Activated CD8-positive, alpha-beta memory T cell treated with anti-CD3 and anti-CD28 coated beads for 36 hours (primary cell): ENCODE results near the gene MUSTN1. TPM values are rescaled to one million over a fixed set of nuclear protein-coding genes. Genes with fewer than 3 reads are reported as not detected.

Experiments used
- CTCF ChIA-PET: fragments of 350-600 bp; sonication (Branson Sonifier 250); formaldehyde crosslinking; loops from one replicate; lab custom pipeline; 2021; ENCODE audit warnings: antibody characterized with exemption; lab: Charles Lee
- POLR2A ChIA-PET: fragments of 350-600 bp; sonication (Branson Sonifier 250); formaldehyde crosslinking; loops from one replicate; lab custom pipeline; 2021; ENCODE audit warnings: antibody characterized with exemption; lab: Charles Lee
- total RNA-seq, 2 experiments: library from RNA; stranded (reverse); gene quantifications; one replicate each; pipeline ENCODE4 v1.2.3, GENCODE V29; 2021

MUSTN1 gene
- total RNA-seq, 2 experiments from 2014 or later, result 0.61 TPM; not detected in 1

DNA sequence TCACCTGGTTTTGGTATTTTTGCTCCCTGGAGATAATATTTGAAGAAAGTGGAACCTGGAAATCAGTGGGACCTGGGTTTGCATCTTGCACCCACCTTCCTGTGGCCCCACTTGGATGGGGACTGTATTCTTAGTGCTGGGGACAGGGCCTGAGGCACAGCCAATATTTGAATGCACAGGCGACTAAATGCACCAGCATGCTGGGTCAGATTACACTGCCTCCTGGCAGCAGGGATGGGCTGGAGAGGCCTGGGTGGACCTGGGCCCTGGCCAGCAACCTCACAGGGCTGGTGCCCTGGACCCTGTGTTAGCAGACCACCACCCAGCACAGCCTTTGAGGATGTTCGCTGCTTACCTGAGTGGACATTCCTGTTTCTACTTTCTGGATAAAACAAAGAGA is 14.9 kb downstream of the MUSTN1 start:
- ChIA-PET POLR2A (no interaction called here), CTCF (no interaction called here)

DNA sequence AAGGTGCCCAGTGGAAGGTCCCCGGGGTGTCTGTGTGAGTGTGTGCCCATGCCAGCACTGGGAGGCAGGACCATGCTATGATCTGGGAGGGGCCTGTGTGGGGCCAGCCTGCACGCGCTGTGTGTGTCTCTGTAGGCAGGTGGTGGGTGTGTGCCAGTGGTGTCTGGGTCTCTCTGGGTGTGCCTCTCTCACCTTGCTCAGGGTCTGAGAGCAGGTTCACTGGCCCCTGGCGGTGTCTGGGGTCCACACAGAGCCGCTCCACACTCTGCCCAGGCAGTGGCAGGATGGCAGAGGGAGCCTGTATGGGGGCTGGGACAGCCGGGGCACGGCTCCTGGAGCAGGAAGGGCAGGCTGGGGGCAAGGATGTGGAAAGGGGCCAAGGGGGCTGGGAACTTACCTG is 17.0 kb downstream of the MUSTN1 start:
- POLR2A ChIA-PET, result no interaction called here
- CTCF ChIA-PET, result no interaction called here

DNA sequence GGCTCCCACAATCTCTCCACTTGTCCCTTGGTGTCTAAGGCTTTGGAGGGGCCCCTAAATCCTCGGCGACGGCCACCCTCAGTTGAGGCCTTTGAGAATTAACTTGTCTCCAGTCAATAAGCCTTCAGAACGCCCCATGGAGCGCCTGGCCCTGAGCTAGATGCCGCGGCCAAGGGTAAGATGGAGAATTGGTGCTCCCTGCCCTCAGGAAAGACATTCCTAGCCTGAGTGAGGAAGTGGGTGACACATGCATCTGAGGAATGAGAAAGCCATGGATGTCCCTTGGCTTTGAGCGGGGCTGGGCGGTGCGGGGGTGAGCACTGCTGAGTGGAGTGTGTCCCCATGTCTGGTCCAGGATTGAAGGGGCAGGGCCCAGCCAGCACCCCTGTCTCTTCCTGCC is 17.6 kb downstream of the MUSTN1 start:
- POLR2A ChIA-PET, result no interaction called here
- CTCF ChIA-PET, result no interaction called here

DNA sequence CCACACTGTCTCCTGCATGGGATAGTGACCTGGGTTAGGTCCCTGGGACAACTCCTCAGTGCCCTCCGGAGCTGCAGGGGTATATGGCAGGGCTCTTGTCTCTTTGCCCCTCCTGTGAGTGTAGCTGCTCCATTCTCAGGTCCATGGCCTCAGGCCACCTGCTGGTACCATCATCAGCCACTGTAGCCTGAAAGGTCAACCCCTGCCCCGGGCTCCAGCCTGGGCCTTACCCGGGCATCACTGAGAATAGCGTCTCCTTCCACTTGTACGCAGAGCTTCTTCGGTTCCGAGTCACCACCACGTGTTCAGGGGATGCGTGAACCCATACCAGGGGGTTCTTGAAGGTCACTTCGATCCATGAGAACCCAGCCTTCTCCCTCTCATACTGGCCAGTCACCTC is 18.2 kb downstream of the MUSTN1 start:
- ChIA-PET POLR2A (no interaction called here), CTCF (no interaction called here)

DNA sequence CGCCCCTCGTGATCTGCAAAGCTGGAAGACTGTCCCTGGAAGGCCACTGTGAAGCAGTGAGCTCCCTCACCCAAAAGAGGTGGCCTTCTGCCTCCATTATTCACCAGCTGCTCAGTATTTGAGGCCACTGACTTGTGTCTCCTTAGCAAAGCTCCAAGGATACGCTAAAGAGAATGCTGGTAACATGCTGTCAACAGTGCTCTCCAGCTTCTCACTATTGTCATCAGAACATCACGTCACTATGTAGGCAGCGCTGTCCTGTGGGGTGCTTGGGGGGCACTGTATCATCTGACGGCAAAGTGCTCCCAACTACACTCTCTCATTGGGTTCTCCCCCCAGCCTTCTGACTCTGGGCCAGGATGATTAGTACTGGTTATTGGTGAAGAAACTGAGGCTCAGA is 18.6 kb downstream of the MUSTN1 start:
- CTCF ChIA-PET, result no interaction called here
- POLR2A ChIA-PET, result no interaction called here

DNA sequence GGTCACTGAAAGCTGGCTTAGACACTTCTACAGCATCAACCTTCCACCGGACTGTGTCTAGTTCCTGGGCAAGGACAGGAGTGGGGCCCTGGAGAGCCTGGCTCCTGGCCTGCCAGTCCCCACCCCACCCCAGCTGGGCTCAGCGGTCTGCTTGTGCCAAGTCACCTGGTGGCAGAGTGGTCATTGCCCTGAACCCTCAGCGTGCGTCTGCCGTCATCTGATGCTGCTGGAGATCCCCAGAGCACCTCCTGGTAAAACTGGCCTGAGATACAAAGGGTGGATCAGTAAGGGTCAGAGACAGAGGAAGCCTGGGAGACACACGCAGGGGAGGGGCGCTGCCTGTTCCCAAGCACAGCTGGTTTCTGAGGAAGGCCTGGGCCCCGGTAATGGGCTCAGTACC is 21.0 kb downstream of the MUSTN1 start:
- ChIA-PET CTCF (no interaction called here), POLR2A (no interaction called here)

DNA sequence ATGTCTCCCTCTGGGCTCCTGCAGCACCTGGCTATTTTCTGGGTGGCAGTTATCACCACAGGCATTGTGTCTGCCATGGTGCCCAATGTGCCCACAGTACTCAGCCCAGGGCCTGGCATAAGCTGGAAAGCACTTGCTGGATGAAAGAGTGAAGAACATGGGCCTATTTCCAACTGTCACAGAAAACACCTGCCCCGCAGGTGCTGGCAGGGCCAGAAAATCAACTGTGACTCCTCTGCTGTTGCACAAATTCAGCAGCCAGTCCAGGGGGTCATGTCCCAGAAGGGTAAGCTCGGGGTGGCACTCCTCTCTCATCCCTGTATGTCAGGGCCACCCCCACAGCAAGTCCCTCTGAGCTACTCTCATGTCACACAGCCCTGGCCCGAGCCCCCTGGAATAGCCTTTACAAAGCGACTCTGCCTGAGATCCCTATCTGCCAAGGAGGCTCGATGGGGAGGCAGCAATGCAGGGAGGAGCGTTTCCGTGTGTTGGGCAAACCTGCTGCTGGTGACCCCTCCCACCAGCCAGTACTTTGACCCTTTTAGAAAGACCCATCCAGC is 23.3 kb downstream of the MUSTN1 start:
- POLR2A ChIA-PET, result no interaction called here
- CTCF ChIA-PET, result no interaction called here

DNA sequence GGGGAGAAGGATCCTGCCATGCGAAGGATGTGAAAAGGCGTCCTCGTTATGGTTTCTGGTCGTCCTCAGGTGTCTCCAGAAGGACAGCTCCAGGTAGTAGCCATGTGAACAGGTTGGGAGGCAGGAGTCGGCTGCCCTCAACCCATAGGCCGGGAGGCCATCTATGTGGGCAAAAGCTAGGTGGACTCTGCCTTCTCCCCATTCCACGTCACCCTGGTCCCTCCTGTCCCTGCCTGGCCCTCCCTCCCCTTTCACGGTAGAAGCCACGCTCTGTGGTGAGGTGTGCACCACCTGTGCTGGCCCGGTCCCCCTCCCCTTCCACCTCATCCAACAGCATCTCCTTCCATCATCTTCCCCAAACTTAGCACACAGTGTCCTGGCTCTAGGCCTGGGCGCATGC is 23.9 kb downstream of the MUSTN1 start:
- ChIA-PET CTCF (no interaction called here), POLR2A (no interaction called here)

DNA sequence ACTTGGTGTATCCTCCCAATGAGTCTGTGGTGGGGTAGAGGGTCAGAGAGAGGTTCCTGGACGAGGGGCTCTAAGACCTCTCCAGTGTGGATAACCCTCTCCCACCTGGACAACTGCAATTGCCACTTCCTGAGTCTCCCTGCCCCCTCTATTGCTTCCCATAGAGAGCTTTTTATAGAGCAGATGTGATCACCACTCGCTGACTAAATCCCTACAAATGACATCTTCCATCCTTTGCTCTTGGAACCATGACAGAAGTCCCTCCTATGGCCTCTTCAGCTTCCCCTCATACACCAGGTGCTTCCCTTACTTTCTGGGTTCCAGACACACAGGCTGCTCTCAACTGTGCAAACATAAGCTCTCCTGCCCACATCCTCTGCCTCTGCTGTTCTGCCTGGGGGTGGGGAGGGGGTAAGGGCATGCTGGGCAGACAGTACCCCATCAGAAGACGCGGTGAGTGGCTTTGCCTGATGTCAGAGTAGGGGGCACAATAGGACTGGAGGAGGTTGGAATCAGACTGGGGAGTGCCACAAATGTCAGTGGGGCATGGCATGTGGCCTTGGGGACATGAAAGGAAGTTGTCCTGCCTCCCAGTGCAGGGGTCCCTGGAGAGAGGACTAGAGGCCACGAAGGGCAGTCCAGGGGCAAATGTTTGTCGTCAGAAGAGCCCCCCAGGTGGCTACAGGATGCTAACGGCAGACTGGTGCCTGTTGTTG is 25.0 kb downstream of the MUSTN1 start:
- POLR2A ChIA-PET, result no interaction called here
- CTCF ChIA-PET, result interaction anchor here (1.2 kb wide), 1 partner anchor 9 kb away, joined by 3 read pairs; no protein-coding TSS in a partner anchor

DNA sequence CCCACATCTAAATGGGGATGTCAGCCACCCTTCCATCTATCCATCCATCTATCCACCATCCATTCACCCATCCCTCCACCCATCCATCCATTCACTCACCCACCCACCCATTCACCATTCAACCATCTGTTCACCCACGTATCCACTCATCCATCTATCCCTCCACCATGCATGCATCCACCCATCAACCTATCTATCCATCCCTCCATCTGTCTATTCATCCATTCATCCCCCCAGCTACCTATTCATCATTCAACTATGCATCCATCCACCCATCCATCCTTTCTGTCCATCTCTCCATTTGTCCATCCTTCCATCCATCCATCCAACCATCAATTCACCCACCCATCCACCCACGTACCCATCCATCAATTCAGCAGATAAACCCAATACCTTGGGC is 25.7 kb downstream of the MUSTN1 start:
- ChIA-PET POLR2A (no interaction called here), CTCF (interaction anchor here (1.2 kb wide), 1 partner anchor 8 kb away, joined by 3 read pairs; no protein-coding TSS in a partner anchor)

DNA sequence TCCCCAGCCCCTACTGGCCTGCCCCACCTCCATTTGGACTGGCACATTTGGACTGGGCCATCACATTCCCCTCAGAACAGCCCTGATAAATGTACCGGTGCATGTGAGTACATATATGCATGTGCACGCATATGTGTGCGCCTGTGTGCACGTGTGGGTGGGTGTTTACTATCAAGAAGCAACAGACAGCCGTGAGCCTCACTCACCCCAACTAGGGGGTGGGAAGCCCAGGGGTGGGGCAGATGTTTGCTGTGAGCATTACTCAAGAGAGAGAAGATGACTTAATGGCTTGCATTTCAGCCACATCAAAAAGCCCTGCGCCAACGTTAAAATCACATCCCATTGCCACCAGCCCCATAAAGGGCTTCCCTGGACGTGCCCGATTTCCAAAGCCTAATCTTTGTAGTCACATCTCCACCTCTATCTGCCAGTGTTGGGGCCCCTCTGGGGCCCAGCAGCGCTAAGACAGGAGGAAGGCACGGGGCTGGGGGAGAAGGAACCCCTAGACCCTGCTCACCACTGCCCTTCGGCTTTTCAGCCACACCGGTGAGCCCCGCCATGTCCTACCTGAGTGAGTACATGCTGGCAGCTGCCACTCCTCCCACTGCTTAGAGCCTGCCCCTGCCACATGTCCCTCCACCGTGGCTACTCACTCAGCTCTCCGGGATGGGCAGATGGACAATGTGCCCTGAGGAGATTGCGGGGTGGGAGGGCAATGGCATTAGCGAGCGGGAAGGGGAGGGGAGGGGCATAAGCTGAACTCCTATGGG is 29.4 kb downstream of the MUSTN1 start:
- CTCF ChIA-PET, result no interaction called here
- POLR2A ChIA-PET, result no interaction called here

DNA sequence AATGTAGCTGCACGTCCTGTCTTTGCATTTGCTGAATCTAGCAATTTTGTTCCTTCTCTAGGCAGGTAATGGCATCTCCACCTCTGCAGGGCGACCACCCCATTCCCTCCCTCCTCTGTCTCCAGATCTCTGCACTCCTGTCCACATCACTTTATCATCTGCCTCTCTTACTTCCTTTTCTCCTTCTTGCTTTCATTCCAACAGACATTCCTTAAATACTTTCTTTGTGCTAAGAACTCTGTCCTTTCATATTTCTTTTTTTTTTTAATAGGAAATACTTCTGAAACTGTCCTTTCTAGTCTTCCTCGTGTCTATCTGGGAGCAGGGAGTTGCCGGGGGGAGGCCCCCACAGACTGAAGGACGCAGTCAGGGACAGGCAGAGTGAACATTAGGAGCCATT is 33.0 kb downstream of the MUSTN1 start:
- ChIA-PET CTCF (no interaction called here), POLR2A (no interaction called here)

DNA sequence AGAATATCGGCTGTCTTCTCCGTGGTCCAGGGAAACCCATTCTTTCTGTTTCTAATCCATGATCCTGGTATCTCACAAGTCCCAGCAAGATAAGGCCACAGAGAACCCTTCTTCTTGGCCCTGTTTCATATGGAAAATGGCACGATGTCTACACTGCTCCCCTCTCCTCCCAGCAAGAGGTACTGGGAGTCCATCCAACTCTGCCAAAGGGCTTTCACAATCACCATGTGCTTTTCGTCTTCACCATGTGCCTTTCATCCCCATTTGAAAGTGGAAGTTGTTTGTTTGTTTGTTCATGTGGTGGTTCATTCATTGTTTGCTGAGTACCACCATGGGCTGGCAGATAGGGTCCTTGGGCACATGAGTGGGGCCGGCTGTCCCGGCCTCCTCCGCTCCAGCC is 34.7 kb downstream of the MUSTN1 start:
- POLR2A ChIA-PET, result no interaction called here
- CTCF ChIA-PET, result no interaction called here

DNA sequence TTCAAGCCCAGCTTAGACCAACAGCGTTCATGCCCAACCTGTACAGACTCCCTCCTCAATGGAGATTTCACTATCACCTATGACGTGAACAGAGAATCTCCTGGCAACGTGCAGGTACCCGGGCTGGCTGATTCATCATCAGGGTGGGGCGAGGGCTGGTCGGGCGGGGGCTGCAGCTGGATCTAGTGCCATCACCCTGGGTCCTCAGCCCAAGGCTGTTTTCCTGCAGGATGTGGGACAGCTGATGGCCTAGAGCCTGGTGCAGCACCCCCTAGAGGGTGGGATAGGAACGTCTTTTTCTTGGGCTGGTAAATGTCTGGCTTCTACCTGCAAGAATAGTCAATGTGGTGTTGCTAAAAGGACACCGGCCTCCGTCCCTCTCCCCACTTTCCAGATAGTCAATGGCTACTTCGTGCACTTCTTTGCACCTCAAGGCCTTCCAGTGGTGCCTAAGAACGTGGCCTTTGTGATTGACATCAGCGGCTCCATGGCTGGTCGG is 35.8 kb downstream of the MUSTN1 start:
- POLR2A ChIA-PET, result no interaction called here
- CTCF ChIA-PET, result interaction anchor here (0.8 to 1.3 kb wide), 3 partner anchors 15 to 43 kb away, joined by 3 to 4 read pairs (median 3); partner anchors contain the start of gene NEK4

DNA sequence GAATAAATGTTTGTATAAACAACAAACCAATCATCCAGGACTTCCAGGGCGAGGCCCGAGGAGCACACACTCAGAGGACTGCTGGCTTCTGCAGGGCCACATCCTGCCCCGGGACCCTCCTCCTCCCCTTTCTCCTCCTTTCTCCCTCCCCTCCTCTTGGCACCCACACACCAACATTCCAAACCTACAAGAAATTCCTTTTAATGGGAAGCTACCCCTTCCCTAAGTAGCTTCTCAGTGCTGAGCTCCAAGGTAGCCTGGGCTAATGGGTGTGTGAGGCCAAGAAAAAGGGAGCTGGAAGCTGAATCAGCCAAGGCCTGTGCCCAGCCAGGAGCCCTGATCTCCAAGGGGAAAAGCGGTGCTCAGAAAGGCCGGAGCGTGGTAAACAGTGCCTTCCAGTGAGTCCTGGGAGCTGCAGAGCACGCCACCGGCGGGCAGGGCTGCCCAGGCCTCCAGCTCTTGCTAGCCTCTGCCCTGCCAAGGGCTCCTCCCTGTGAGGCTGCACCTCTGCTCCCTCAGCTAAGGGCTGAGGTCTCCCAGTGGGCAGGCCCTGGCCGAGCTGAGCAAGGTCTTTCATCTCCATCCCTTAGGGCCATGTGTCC is 36.3 kb downstream of the MUSTN1 start:
- POLR2A ChIA-PET, result no interaction called here
- CTCF ChIA-PET, result interaction anchor here (0.5 to 1.3 kb wide), 4 partner anchors 15 to 43 kb away, joined by 3 to 4 read pairs (median 3); partner anchors contain the start of gene NEK4

DNA sequence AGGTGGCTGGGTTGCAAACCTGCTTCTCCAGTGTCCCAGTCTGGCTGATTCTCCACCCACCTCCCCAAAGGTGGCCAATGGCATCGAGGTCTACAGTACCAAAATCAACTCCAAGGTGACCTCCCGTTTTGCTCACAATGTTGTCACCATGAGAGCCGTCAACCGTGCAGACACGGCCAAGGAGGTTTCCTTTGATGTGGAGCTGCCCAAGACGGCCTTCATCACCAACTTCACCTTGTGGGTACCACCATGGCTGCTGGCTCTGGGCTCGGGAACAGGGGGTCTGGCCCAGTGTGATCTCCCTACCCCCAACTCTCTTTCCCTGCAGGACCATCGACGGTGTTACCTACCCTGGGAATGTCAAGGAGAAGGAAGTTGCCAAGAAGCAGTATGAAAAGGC is 38.4 kb downstream of the MUSTN1 start:
- POLR2A ChIA-PET, result no interaction called here
- CTCF ChIA-PET, result no interaction called here

DNA sequence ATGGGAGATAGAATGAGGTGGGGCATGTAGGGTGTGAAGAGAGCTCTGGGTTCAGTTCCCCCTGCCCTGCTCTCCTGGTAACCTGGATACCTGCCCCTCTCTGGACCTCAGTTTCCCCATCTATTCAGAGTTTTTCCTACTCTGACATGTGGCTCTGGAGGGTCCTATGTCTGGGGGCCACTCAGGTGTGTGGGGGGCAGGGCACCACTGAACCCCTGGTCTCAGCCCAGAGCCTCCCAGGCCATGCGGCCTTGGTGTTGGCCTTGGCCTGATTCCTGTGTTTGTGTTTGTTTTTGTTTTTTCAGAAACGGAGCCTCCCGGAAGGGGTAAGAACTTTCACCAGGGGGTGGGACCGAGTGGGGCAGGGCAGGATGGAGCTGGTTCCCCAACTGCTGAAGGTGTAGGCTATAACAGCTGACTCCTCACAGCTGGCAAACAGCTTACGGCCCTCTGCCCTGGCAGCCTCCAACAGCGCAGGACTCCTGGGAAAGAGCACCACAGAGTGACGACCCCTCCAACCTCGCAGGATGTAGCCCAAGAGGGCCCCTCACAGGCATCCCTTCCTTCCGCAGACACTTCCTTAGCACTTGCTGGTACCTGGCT is 39.4 kb downstream of the MUSTN1 start:
- POLR2A ChIA-PET, result no interaction called here
- CTCF ChIA-PET, result no interaction called here

DNA sequence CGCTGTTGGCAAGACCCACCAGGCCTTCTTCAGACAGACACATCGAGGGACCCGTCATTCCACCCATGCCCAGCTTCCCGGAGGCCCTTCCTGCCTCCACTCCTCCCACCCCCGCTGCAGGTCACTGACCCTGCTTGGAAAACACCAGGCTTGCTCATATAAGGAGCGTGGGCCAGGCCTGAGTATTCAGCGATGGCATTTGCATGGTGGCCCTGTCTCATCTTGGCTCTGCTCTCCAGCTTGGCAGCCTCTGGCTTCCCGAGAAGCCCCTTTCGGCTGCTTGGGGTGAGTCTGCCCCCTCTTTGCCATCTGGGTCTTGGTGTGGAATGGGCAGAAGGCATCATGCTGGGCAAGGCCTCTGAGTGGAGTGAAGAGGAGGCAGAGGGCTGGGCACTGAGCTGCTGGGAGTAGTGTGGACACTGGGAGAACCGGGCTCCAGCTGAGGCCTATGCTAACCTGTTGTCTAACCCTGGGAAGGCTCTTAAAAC is 40.2 kb downstream of the MUSTN1 start, which contains the start of gene ITIH3:
Gene ITIH3, plus strand, starts transcription at position 185 of the 488 bp plus-strand sequence. Its CDS starts 8 bp downstream, at position 193.
- ChIA-PET POLR2A (no interaction called here), CTCF (interaction anchor here (1.1 kb wide), 1 partner anchor 52 kb away, joined by 3 read pairs; no protein-coding TSS in a partner anchor)
